ENCODE results near the gene COLQ. TPM values are rescaled to one million over a fixed set of nuclear protein-coding genes. Genes with fewer than 3 reads are reported as not detected.

Gene COLQ
- total RNA-seq, 1 donor from 2014 or later = 3.6 TPM

DNA sequence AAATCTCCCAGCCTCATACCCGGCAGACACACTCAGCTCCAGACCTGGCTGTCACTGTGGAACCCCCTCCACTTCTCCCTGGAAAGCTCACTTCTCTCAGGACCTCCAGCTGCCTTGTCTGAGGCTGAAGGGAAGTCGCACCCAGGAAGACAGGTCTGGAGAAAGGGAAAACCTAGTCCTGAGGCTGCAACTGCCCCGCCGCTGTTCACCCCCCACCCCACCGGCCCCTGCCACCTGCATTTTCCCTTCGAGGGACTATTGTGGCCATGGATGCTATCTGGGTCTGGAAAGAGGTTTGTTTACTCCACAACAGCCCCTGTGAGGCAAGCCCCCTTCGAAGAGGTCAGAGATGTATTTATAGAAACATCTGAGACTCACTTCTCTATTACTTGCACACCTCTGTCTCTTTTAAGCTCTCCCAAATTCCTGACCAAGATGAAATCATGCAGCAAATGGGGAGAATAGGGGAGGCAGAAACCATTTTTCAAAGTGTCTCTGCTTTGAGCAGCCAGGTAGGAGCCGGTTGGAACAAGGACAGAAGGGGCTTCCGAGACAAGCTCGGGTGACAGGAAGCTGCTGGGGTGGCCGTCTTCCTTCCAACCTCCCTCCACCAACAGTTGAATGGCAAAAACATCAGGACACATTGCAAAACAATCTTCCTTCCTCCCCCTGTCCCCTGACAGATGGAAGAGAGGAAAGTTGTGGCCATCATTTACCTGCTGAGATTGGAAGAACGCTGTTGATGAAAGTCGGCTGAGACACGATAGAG lies 518 bp downstream of the COLQ start:
- intact Hi-C loops (cut with micrococcal nuclease) = no loop called here

DNA sequence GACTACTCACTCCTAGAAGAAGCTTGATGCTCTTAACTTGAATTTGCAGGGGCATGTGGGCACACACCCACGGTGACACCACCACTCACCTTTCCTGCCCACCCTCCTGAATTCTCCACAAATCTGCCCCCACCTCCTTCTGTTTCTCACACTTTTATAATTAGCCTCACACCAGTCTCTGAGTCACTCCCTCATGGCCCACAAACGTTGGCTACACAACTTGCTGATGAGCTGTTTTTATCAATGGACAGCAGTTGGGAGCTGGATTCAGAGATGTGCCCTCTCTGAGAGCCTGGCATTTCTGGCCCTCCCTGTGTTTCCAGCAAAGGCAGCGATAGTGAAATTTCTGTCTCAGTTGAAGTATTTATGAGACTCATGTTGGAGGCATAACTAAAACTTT lies 1.3 kb downstream of the COLQ start:
- intact Hi-C loops (cut with micrococcal nuclease) = no loop called here

GRCh38 chr3:15519096-15519495 lies 2.4 kb downstream of the COLQ start:
- intact Hi-C loops (cut with micrococcal nuclease) = no loop called here

GRCh38 chr3:15514663-15515340 lies 6.7 kb downstream of the COLQ start:
- intact Hi-C loops (cut with micrococcal nuclease) = no loop called here

DNA sequence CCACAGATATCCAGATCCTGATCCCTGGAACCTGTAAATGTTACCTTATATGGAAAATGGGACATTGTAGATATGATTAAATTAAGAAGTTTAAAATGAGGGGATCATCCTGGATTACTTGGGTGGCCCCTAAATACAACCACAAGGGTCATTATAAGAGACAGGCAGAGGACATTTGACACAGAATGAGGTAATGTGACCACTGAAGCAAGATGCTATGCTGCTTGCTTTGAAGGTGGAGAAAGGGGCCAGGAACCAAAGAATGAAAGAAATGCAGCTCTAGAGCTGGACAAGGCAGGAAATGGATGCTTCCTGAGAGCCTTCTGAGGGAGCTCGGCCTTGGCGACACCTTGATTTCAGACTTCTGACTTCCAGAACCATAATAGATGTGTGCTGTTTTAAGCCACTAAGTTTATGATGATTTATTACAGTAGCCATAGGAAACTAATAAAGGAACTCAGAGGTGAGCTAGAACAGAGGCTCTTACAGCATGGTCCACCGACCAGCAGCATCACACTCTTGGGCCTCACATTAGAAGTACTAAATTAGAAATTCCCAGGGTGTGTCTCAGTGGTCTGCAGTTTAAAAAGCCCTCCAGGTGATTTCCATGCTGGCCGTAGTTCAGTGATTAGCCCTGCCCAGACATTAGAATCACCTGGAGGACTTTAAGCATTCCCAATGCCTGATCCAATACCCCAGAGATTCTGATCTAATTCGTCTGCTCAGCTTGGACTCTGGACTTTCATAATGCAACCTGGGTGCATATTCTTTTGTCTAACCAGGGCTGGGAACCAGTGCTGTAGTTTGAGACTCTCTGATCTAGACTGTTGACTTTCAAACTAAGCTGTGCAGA lies 7.5 kb downstream of the COLQ start:
- intact Hi-C loops (cut with micrococcal nuclease) = no loop called here

DNA sequence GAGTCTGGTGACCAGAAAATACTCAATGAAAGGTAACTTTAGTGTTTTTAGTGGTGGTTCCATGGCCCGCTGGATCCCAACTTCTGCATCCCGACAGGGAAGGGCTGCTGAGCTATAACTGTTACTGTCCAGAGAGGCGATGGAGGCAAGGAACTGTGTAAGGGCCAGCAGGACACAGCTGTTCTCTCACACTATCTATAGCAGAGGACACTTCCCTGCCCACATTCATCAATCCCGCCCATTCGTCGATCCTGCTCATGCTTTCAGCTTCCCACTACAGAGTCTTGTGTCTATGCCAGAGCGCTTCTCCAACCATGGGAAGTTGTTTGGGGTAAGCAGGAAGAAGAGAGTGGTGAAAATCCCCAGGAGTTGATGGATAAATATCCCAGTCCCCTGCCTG lies 8.4 kb downstream of the COLQ start:
- intact Hi-C loops (cut with micrococcal nuclease) = no loop called here

- intact Hi-C loops (cut with micrococcal nuclease) = no loop called here
These were observed 9.3 kb downstream of the COLQ start for GRCh38 chr3:15512166-15512565.

GRCh38 chr3:15511156-15511555 lies 10.3 kb downstream of the COLQ start:
- intact Hi-C loops (cut with micrococcal nuclease) = no loop called here

DNA sequence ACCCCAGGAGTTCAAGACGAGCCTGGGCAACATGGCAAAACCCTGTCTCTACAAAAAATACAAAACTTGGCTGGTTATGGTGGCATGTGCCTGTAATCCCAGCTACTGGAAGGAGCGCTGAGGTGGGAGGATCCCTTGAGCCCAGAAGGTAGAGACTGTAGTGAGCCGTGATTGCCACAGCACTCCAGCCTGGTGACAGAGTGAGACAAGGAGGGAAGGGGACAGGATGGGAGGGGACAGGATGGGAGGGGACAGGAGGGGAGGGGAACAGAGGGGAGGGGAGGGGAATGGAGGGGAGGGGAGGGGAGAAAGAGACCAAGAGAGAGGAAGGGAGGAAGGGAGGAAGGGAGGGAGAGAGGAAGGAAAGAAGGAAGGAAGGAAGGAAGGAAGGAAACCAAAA lies 11.0 kb downstream of the COLQ start:
- intact Hi-C loops (cut with micrococcal nuclease) = no loop called here

DNA sequence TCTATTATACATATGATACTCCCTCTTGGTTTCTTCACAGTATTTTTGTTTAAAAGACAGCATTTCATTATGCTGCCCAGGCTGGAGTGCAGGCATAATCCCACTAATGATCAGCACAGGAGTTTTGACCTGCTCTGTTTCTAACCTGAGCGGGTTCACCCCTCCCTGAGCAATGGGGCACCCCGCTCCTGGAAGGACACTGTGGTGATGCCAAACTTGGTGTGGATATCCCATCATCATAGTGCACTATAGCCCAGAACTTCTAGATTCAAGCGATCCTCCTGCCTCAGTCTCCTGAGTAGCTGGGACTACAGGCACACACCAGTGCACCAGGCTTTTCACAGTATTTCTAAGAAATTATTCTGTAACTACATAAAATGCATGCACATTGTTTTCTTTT lies 14.9 kb downstream of the COLQ start:
- intact Hi-C loops (cut with micrococcal nuclease) = no loop called here

GRCh38 chr3:15505479-15506165 lies 15.9 kb downstream of the COLQ start:
- intact Hi-C loops (cut with micrococcal nuclease) = no loop called here

DNA sequence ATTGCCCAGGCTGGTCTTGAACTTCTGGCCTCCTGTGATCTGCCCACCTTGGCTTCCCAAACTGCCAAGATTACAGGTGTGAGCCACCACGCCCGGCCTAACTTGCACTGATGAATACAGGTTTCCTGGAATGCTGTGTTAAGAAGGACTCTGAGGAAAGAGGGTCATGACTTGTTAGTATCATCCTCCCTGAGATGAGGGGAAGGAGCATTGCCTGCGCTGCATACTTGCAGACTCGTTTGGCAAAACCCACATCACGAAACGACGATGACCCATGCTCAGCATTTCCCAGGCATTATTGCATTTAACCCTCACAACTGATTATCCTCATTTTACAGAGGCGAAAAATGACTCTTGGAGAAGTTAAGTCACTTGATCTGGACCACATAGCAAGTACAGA lies 18.9 kb downstream of the COLQ start:
- intact Hi-C loops (cut with micrococcal nuclease) = loop anchor here (5.0 kb wide), 1 partner anchor 35 kb away; no protein-coding TSS in a partner anchor

DNA sequence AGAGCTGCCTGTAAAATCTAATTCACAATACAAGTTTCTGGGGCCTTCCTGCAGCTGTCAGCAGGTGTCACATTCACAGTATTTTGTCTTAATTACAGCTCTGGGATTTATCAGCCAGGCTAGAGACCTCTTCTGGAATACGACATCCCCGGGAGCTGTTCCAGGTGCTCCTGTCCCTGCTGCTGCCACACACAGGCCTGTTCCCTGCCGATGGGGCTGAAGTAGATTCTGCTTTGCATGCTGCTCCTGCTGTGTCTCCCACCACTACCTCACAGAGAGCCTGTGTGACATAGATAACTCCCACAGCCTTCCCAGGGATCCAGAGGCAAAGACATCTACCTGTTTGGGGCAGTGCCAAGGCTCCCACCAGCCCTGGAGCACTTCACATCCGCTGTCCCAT lies 20.4 kb downstream of the COLQ start:
- intact Hi-C loops (cut with micrococcal nuclease) = loop anchor here (2.0 to 5.0 kb wide), 2 partner anchors 36 to 56 kb away; no protein-coding TSS in a partner anchor

- intact Hi-C loops (cut with micrococcal nuclease) = loop anchor here (1.0 to 5.0 kb wide), 3 partner anchors 37 to 73 kb away; partner anchors contain the start of genes EAF1 and METTL6
These were observed 21.3 kb downstream of the COLQ start for GRCh38 chr3:15500107-15500724.

DNA sequence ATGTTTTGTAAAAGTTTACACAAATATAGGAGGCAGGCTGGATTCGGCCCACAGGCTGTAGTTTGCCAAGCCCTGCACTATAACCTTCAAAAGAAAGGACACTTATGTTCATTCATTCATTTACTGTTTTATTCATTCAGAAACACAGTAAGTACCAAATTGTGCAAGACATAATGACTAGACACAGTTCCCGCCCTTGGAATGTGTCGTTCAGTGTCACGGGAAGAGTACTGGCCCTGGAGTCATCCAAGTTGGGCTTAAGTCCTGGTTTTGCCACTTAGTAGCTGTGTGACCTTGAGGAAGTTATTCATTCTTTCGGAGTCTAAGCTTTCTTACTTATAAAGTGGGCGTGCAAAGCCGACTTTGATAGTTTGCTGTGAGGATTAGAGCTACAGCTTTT lies 22.0 kb downstream of the COLQ start:
- intact Hi-C loops (cut with micrococcal nuclease) = no loop called here

DNA sequence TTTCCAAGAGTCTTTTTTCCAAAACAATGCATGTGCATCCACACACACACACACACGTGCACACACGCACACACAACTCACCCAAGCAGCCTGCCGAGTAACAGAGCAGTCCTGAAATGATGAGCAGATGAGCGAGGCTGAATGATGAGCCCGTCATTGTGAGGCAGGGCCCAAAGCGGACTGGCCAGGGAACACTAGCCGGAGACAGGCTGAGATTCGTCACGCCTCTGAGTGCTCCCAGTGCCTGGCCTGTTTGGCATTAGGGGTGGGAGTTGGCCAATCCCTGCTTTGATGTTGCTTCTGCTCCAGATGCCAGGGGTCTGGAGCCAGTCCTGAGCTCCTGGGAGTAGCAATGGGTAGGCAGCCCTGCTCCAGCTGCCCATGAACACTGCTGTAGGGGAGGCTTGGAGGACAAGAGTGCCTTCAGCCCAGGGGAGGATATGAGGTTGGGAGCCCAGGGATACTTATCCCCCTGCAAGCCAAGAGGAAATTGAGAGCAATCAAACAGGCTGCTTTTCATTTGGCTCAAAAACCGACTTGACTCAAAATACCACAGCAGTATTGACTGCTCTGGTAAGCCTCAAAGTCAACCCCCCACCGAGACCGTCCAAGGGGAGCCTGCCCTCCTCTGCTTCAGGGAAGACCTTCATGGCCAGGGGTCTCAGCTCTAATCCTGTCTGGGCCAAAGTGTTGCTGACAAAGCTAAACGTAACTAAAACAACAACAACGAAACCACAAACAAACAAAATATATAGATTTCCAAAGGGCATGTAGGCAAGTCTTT lies 22.9 kb downstream of the COLQ start:
- intact Hi-C loops (cut with micrococcal nuclease) = no loop called here

DNA sequence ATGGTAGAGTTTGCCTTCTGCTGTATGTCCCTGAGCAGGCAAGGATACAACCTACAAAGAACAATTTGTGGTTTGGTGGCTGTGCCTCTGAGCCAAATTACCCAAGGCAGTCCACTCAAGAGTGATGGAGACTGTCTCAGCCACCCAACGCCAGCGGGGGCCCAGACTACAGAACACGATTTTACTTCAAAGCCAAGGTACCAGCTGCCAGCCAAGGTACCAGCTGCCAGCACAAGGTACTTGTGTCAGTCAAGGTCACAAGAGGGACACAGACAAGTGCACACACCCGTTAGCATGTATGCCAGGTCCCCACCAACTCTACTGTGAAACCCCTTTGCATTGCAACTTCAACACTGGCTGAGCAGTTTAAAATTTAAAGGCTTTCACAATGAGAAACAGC lies 23.5 kb downstream of the COLQ start:
- intact Hi-C loops (cut with micrococcal nuclease) = no loop called here

DNA sequence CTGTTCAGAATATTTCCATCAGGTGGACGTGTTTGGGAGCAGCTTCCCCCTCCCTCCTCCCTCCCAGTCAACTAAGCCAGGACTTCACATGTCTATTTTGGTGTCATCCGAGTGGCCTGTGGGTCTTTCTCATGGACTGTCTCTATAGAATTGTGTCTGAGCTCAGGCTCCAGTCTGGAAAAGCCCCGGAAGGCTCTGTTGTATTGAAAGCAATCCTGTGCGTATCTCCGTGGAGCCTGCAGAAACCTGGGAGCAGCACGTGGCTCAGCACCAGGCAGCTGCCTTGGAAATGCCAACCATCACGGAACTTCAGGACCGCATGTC lies 25.2 kb downstream of the COLQ start:
- intact Hi-C loops (cut with micrococcal nuclease) = no loop called here

- intact Hi-C loops (cut with micrococcal nuclease) = no loop called here
These were observed 25.8 kb downstream of the COLQ start for GRCh38 chr3:15495461-15496340.

Data from T-helper 1 cell treated with Interleukin-12 subunit alpha and Interleukin-12 subunit beta and Interleukin-4 antibody, amounts not matched to agents 30 ng/mL and 1 ng/mL, for 36 hours (primary cell).